Measurements from ENCODE around the gene SORL1. TPM values are rescaled to one million over a fixed set of nuclear protein-coding genes. Genes with fewer than 3 reads are reported as not detected.
"Not testable (repeated sequence)": the region's sequence is repeated elsewhere in the genome, so short reads cannot be mapped to it uniquely, and the experiment has no call there.

SORL1 gene
- total RNA-seq: 10 to 100 TPM in 1 of 4 donors, 1 to 10 TPM in 3; 3.0 to 12.3 (median 8.1) TPM

GRCh38 chr11:121451986-121452608 is at the start of gene SORL1:
SORL1 (plus strand) TSS chr11:121452314; CDS start chr11:121452332, 18 bp downstream.
- TF ChIP-seq POLR2A (IDR thresholded peaks at IDR 0.05; ENCODE audit: low read depth): no peak
- peak; percentile 23 to 25 for TF ChIP-seq POLR2AphosphoS5 (IDR thresholded peaks at IDR 0.05)
- no peak for TF ChIP-seq EP300 (IDR thresholded peaks at IDR 0.05)
- peak; percentile 63 to 67 (median 67) for TF ChIP-seq CTCF (IDR thresholded peaks at IDR 0.05)
- H3K27me3 ChIP-seq: peaks cover 0 to 13% (median 0%) of the 10 kb centered on the region in 4 donors
- H3K4me3 ChIP-seq: peak within 1 kb of the TSS; percentile 78 to 90 (median 81)
- DNase-seq (ENCODE audit: extremely low spot score): no peak
- WGBS: 1% methylated on average over 36 of the region's 89 CpGs
- no peaks in the 10 kb centered on the region for H3K36me3 ChIP-seq
- H3K27ac ChIP-seq (replicated peaks in 1 of 4): peak within 1 kb of the TSS; percentile 40 to 66 (median 60)
- H3K4me1 ChIP-seq: peaks cover 4 to 28% (median 23%) of the 10 kb centered on the region in 4 donors
- intact Hi-C loops (cut with DNase I): loop anchor here (5.0 kb wide), 2 partner anchors 80 to 140 kb away; no protein-coding TSS in a partner anchor
- no peaks in the 10 kb centered on the region for H3K9me3 ChIP-seq

GRCh38 chr11:121405646-121406045 is 46.5 kb upstream of the SORL1 start:
- no peak overlapping the region for H3K4me3 ChIP-seq
- no peaks in the 10 kb centered on the region for H3K9me3 ChIP-seq
- H3K27ac ChIP-seq (replicated peaks in 1 of 4): no peak overlapping the region
- DNase-seq (ENCODE audit: extremely low spot score): no peak
- H3K4me1 ChIP-seq: no peaks in the 10 kb centered on the region
- no peaks in the 10 kb centered on the region for H3K36me3 ChIP-seq
- 79% methylated on average over 1 of the region's 1 CpG for WGBS
- no peak for TF ChIP-seq CTCF (IDR thresholded peaks at IDR 0.05)
- TF ChIP-seq POLR2A (IDR thresholded peaks at IDR 0.05; ENCODE audit: low read depth): no peak
- TF ChIP-seq EP300 (IDR thresholded peaks at IDR 0.05): no peak
- no peak for TF ChIP-seq POLR2AphosphoS5 (IDR thresholded peaks at IDR 0.05)
- intact Hi-C loops (cut with DNase I): no loop called here
- no peaks in the 10 kb centered on the region for H3K27me3 ChIP-seq

- WGBS: 88% methylated on average over 2 of the region's 2 CpGs
- no peak for TF ChIP-seq POLR2AphosphoS5 (IDR thresholded peaks at IDR 0.05)
- no peak for TF ChIP-seq CTCF (IDR thresholded peaks at IDR 0.05)
- TF ChIP-seq EP300 (IDR thresholded peaks at IDR 0.05): no peak
- no peak for TF ChIP-seq POLR2A (IDR thresholded peaks at IDR 0.05; ENCODE audit: low read depth)
- no peak overlapping the region for H3K4me3 ChIP-seq
Observed at GRCh38 chr11:121406291-121406690, 45.8 kb upstream of the SORL1 start.

GRCh38 chr11:121408830-121409229 is 43.3 kb upstream of the SORL1 start:
- Histone ChIP-seq H3K9me3 (no peaks in the 10 kb centered on the region), H3K27ac (replicated peaks in 1 of 4) (no peak overlapping the region), H3K36me3 (no peaks in the 10 kb centered on the region), H3K4me1 (no peaks in the 10 kb centered on the region), H3K27me3 (no peaks in the 10 kb centered on the region), H3K4me3 (no peak overlapping the region)
- 85% methylated on average over 2 of the region's 2 CpGs for WGBS
- DNase-seq (ENCODE audit: extremely low spot score): no peak
- intact Hi-C loops (cut with DNase I): no loop called here
- TF ChIP-seq EP300 (IDR thresholded peaks at IDR 0.05) (no peak), POLR2A (IDR thresholded peaks at IDR 0.05; ENCODE audit: low read depth) (no peak), POLR2AphosphoS5 (IDR thresholded peaks at IDR 0.05) (no peak), CTCF (IDR thresholded peaks at IDR 0.05) (no peak)

More at GRCh38 chr11:121406291-121406690, 45.8 kb upstream of the SORL1 start:
- no peaks in the 10 kb centered on the region for H3K9me3 ChIP-seq
- intact Hi-C loops (cut with DNase I): no loop called here
- H3K4me1 ChIP-seq: no peaks in the 10 kb centered on the region
- DNase-seq (ENCODE audit: extremely low spot score): no peak
- no peak overlapping the region for H3K27ac ChIP-seq (replicated peaks in 1 of 4)
- H3K27me3 ChIP-seq: no peaks in the 10 kb centered on the region
- no peaks in the 10 kb centered on the region for H3K36me3 ChIP-seq

- H3K9me3 ChIP-seq; H3K27ac ChIP-seq (replicated peaks in 1 of 4); intact Hi-C loops (cut with DNase I); H3K36me3 ChIP-seq; H3K4me3 ChIP-seq; H3K27me3 ChIP-seq; H3K4me1 ChIP-seq; DNase-seq (ENCODE audit: extremely low spot score): not testable (repeated sequence)
- 97% methylated on average over 2 of the region's 2 CpGs for WGBS
Observed at GRCh38 chr11:121410041-121410440, 42.1 kb upstream of the SORL1 start.

GRCh38 chr11:121411330-121411729 is 40.8 kb upstream of the SORL1 start:
- H3K27me3 ChIP-seq; intact Hi-C loops (cut with DNase I); H3K27ac ChIP-seq (replicated peaks in 1 of 4); H3K9me3 ChIP-seq; DNase-seq (ENCODE audit: extremely low spot score); H3K4me3 ChIP-seq; H3K36me3 ChIP-seq: not testable (repeated sequence)
- H3K4me1 ChIP-seq: peaks cover 9 to 15% (median 12%) of the 10 kb centered on the region in 4 donors
